HepG2 (cell line): ENCODE measurements around the gene HIRA. TPM values are rescaled to one million over a fixed set of nuclear protein-coding genes. Genes with fewer than 3 reads are reported as not detected.

Source experiments
- CEBPG ChIP-seq: IDR thresholded peaks from 2 replicates; pipeline ENCODE4 v1.6.1; 2016
- ELF1 ChIP-seq: sonication (generic); formaldehyde crosslinking; IDR thresholded peaks from 2 replicates; pipeline ENCODE4 v1.4.0; 2020; ENCODE audit warnings: missing genetic modification reagents
- FOXO1 ChIP-seq: sonication (generic); formaldehyde crosslinking; IDR thresholded peaks from 2 replicates; pipeline ENCODE4 v1.4.0; 2020; ENCODE audit warnings: missing genetic modification reagents
- KLF12 ChIP-seq: sonication (generic); formaldehyde crosslinking; IDR thresholded peaks from 2 replicates; pipeline ENCODE4 v1.4.0; 2020; ENCODE audit warnings: missing genetic modification reagents, borderline replicate concordance
- YEATS4 ChIP-seq: sonication (generic); formaldehyde crosslinking; IDR thresholded peaks from 2 replicates; pipeline ENCODE4 v1.4.0; 2020; ENCODE audit warnings: missing genetic modification reagents, borderline replicate concordance
- ZBTB38 ChIP-seq: sonication (generic); formaldehyde crosslinking; IDR thresholded peaks from 2 replicates; pipeline ENCODE4 v1.5.1; 2020; ENCODE audit warnings: mild to moderate bottlenecking, missing genetic modification reagents
- ZNF556 ChIP-seq: sonication (generic); formaldehyde crosslinking; IDR thresholded peaks from 2 replicates; pipeline ENCODE4 v1.4.0; 2020; ENCODE audit warnings: mild to moderate bottlenecking, missing genetic modification reagents, borderline replicate concordance
- ZNF619 ChIP-seq: sonication (generic); formaldehyde crosslinking; IDR thresholded peaks from 2 replicates; pipeline ENCODE4 v1.4.0; 2020; ENCODE audit warnings: mild to moderate bottlenecking, missing genetic modification reagents
- polyA plus RNA-seq, 8 experiments: library from polyadenylated mRNA; depleted of rRNA in 3 of 8; stranded (reverse) in 7 of 8; unstranded in 1 of 8; fragments of >200 nt; fragmentation: Illumina TruSeq in 4 of 8; extraction: Trizol in 4 of 8; gene quantifications; 2 replicates each; pipeline versions ENCODE4 v1.2.1 to v1.2.3, GENCODE V29; 2011 to 2016; ENCODE audit warnings: low read depth in 4 of 8, missing spikeins in 1 of 8, mixed read lengths in 1 of 8; ENCODE audit not compliant: insufficient read depth in 1 of 8
- total RNA-seq, 5 experiments: library from RNA; depleted of rRNA; stranded (reverse); fragments of >200 nt; fragmentation: Illumina TruSeq; extraction: Trizol; gene quantifications; 2 replicates each; pipeline ENCODE4 v1.2.3, GENCODE V29; 2016; ENCODE audit warnings: low read depth in 1 of 5
- TF ChIP-seq, protein P1 (sequence below): sonication (generic); formaldehyde crosslinking; IDR thresholded peaks from 2 replicates; pipeline ENCODE4 v1.4.0; 2020; ENCODE audit warnings: mild to moderate bottlenecking, missing genetic modification reagents
- TF ChIP-seq, protein P2 (sequence below): sonication (generic); formaldehyde crosslinking; IDR thresholded peaks from 2 replicates; pipeline ENCODE4 v1.5.1; 2020; ENCODE audit warnings: mild to moderate bottlenecking, moderate library complexity, missing genetic modification reagents
- TF ChIP-seq, protein P3 (sequence below): sonication (generic); formaldehyde crosslinking; IDR thresholded peaks from 2 replicates; pipeline ENCODE4 v1.8.0; 2022; ENCODE audit warnings: mild to moderate bottlenecking, missing genetic modification reagents; ENCODE audit not compliant: insufficient replicate concordance

Gene HIRA
- total and polyA plus RNA-seq, 2 of the 13 experiments (the other 11 are each of a cell fraction or from before 2014, with no cell fraction given) = 21.5 to 29.2 TPM

DNA sequence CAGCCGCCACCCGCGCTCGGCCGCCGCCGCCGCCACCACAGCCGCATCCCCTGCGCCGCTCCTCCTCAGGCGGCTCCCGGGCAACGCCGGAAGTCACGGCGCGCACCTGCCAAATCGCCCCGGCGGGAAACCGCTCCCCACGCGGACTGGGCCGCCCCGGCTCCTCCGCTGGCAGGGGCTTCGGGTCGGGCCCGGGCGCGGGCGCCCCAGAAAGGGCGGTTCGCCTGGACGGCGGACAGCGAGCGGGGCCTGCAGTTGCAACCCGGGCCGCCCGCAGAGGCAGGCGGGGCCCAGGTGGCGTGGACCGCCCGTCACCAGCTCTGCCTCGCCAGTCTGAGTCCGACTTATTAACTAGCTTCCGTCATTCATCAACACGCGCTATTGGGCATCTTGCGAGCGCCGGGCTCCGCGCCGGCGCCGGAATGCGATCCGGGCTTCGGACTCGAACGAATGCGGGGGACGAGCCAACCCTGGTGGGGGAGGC is at the start of gene HIRA (continued):
- TF ChIP-seq, protein P1, sequence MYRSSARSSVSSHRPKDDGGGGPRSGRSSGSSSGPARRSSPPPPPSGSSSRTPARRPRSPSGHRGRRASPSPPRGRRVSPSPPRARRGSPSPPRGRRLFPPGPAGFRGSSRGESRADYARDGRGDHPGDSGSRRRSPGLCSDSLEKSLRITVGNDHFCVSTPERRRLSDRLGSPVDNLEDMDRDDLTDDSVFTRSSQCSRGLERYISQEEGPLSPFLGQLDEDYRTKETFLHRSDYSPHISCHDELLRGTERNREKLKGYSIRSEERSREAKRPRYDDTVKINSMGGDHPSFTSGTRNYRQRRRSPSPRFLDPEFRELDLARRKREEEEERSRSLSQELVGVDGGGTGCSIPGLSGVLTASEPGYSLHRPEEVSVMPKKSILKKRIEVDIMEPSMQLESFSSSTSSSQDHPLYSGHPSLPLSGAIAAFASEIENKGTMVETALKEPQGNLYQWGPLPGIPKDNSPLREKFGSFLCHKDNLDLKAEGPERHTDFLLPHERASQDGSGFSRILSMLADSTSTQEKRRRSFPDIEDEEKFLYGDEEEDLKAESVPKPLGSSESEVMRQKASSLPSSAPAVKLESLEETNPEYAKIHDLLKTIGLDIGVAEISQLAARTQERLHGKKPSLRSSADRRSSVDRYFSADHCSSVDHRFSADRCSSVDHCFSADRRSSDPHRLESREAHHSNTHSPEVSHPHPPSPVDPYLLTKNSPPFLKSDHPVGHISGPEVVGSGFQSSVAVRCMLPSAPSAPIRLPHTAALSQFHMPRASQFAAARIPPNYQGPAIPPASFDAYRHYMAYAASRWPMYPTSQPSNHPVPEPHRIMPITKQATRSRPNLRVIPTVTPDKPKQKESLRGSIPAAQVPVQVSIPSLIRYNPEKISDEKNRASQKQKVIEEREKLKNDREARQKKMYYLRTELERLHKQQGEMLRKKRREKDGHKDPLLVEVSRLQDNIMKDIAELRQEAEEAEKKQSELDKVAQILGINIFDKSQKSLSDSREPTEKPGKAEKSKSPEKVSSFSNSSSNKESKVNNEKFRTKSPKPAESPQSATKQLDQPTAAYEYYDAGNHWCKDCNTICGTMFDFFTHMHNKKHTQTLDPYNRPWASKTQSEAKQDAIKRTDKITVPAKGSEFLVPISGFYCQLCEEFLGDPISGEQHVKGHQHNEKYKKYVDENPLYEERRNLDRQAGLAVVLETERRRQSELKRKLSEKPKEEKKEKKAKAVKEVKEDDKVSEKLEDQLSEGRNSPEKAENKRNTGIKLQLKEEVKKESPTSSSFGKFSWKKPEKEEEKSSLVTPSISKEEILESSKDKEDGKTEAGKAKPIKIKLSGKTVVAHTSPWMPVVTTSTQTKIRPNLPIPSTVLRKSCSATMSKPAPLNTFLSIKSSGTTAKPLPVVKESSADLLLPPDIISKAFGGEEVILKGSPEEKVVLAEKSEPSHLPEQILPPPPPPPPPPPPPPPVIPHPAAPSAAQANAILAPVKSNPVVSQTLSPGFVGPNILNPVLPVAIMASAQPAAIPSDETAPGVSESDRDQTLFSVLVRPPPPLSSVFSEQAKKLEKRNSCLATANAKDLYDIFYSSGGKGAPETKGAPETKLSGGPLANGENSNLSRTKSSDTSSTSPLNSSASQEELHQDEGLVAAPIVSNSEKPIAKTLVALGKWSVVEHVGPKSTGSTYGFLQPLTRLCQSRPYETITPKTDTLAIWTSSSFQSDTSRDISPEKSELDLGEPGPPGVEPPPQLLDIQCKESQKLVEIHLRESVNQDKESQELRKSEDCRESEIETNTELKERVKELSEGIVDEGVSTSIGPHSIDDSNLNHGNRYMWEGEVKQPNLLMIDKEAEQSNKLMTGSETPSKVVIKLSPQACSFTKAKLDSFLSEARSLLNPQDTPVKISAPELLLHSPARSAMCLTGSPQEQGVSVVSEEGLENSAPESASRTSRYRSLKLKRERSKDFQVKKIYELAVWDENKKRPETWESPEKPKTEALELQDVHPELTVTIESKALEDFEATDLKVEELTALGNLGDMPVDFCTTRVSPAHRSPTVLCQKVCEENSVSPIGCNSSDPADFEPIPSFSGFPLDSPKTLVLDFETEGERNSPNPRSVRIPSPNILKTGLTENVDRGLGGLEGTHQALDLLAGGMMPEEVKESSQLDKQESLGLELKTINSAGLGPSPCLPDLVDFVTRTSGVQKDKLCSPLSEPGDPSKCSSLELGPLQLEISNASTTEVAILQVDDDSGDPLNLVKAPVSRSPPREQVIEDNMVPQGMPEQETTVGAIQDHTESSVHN = no peak; the same call in 1 of the 2 replicates
- no peak for TF ChIP-seq ZBTB38 (CRISPR knock-in tag)
- TF ChIP-seq, protein P2, sequence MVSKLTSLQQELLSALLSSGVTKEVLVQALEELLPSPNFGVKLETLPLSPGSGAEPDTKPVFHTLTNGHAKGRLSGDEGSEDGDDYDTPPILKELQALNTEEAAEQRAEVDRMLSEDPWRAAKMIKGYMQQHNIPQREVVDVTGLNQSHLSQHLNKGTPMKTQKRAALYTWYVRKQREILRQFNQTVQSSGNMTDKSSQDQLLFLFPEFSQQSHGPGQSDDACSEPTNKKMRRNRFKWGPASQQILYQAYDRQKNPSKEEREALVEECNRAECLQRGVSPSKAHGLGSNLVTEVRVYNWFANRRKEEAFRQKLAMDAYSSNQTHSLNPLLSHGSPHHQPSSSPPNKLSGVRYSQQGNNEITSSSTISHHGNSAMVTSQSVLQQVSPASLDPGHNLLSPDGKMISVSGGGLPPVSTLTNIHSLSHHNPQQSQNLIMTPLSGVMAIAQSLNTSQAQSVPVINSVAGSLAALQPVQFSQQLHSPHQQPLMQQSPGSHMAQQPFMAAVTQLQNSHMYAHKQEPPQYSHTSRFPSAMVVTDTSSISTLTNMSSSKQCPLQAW (CRISPR knock-in tag) = no peak
- no peak; the same call in 1 of the 2 replicates for TF ChIP-seq ZNF556
- TF ChIP-seq ELF1 (CRISPR knock-in tag) = peak; percentile 24; the same call in 1 of the 2 replicates
- no peak; the same call in 1 of the 2 replicates for TF ChIP-seq ZNF619 (CRISPR knock-in tag)
- TF ChIP-seq, protein P3, sequence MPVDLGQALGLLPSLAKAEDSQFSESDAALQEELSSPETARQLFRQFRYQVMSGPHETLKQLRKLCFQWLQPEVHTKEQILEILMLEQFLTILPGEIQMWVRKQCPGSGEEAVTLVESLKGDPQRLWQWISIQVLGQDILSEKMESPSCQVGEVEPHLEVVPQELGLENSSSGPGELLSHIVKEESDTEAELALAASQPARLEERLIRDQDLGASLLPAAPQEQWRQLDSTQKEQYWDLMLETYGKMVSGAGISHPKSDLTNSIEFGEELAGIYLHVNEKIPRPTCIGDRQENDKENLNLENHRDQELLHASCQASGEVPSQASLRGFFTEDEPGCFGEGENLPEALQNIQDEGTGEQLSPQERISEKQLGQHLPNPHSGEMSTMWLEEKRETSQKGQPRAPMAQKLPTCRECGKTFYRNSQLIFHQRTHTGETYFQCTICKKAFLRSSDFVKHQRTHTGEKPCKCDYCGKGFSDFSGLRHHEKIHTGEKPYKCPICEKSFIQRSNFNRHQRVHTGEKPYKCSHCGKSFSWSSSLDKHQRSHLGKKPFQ (CRISPR knock-in tag) = peak; percentile 71
- TF ChIP-seq YEATS4 (CRISPR knock-in tag) = no peak
- no peak for TF ChIP-seq KLF12 (CRISPR knock-in tag)
- no peak for TF ChIP-seq FOXO1 (CRISPR knock-in tag)
- TF ChIP-seq CEBPG (CRISPR knock-in tag) = no peak
